Psoas muscle (tissue), 8 donors: ENCODE measurements around the gene AOAH. TPM values are rescaled to one million over a fixed set of nuclear protein-coding genes. Genes with fewer than 3 reads are reported as not detected.

Experiments used
- ATAC-seq, 4 donors: fragments of 200-7000 bp; cut with Tn5 transposase; one replicate each; pipeline ENCODE4 v1.9.1; 2020; ENCODE audit warnings: moderate library complexity in 3 of 4, mild to moderate bottlenecking in 2 of 4
- DNase-seq, 2 donors: peaks; one replicate each; pipeline ENCODE4 v3.0.0-alpha.2; 2020
- H3K27ac ChIP-seq: fragments of 200-600 bp; one replicate; pipeline ENCODE4 v1.8.0; 2022
- H3K27me3 ChIP-seq, 3 donors: fragments of 200-600 bp in 1 of 3; one replicate each; pipeline versions ENCODE4 v1.6.1 to v1.8.0; 2013 to 2022; ENCODE audit warnings: low read length in 2 of 3, mild to moderate bottlenecking in 2 of 3, moderate library complexity in 1 of 3; ENCODE audit not compliant: insufficient read depth in 3 of 3
- H3K36me3 ChIP-seq, 2 donors: fragments of 200-600 bp in 1 of 2; one replicate each; pipeline versions ENCODE4 v1.6.1 to v1.8.0; 2013 to 2022; ENCODE audit warnings: low read depth in 1 of 2, mild to moderate bottlenecking in 1 of 2, moderate library complexity in 1 of 2; ENCODE audit not compliant: insufficient read depth in 1 of 2
- H3K4me1 ChIP-seq: fragments of 200-600 bp; one replicate; pipeline ENCODE4 v1.8.0; 2022
- H3K4me3 ChIP-seq: fragments of 200-600 bp; one replicate; pipeline ENCODE4 v1.8.0; 2022; ENCODE audit warnings: mild to moderate bottlenecking
- H3K9me3 ChIP-seq: fragments of 200-600 bp; one replicate; pipeline ENCODE4 v1.8.0; 2022
- CTCF ChIP-seq: fragments of 200-600 bp; IDR thresholded peaks from one replicate; pipeline ENCODE4 v1.8.0; 2022; ENCODE audit warnings: antibody characterized with exemption
- WGBS, 3 donors: extraction: QIAGEN DNeasy Blood & Tissue Kit; methylation state at CpG; one replicate each; pipeline versions ENCODE4 v1.1.6 to v1.1.7; 2013; 5-methylcytosine and 5-hydroxymethylcytosine counted together
- intact Hi-C, 2 donors: fragments of 100-400 bp; cut with DNase I; formaldehyde crosslinking; loops; one replicate each; pipeline versions ENCODE4 v1.11.0 to v1.14.2; 2022
- polyA plus RNA-seq, 3 donors: library from polyadenylated mRNA; stranded (reverse); fragments of 200-250 nt; gene quantifications; one replicate each; pipeline ENCODE4 v1.2.3, GENCODE V29; 2013
- total RNA-seq, 4 donors: library from RNA; stranded (reverse); fragmentation: NEBNext Ultra II Directional in 2 of 4; extraction: Animal tissue kit (Norgen Biotek cat#: 25700) in 2 of 4; gene quantifications; one replicate each; pipeline versions ENCODE4 v1.2.1 to v1.2.4, GENCODE V29; 2021 to 2023
- donor health status: healthy with polysubstance abuse.
- donor health status: DM: no; HTN: no; CAD: no; lungs with moderate emphysema.
- donor health status: Bipolar disorder and iron deficiency.
- donor health status: healthy.
- donor health status: DM: yes; HTN: yes; CAD: no.
- donor health status: DM: no; HTN: no; CAD: no.
- donor health status: DM: no; HTN: no; CAD: no.
- donor health status: DM: yes; HTN: yes; CAD: no.

Gene AOAH
- total and polyA plus RNA-seq, 7 donors: 0.04 to 2.1 (median 0.83) TPM

GRCh38 chr7:36684954-36685353 is 39.3 kb downstream of the AOAH start:
- intact Hi-C loops: no loop called here
- TF ChIP-seq CTCF: no peak
- DNase-seq (no peak), ATAC-seq (no peak)
- 76 to 88% (median 83%) methylated on average over 3 of the region's 3 CpGs for WGBS, 3 donors
- no peak overlapping the region for H3K4me3 ChIP-seq
- peaks cover 0 to 2% (median 0%) of the 10 kb centered on the region in 3 donors for H3K27me3 ChIP-seq
- H3K4me1 ChIP-seq: no peaks in the 10 kb centered on the region
- no peaks in the 10 kb centered on the region for H3K9me3 ChIP-seq
- no peaks in the 10 kb centered on the region for H3K36me3 ChIP-seq
- no peak overlapping the region for H3K27ac ChIP-seq

- intact Hi-C loops: no loop called here
- no peaks in the 10 kb centered on the region for H3K4me1 ChIP-seq
- H3K36me3 ChIP-seq: no peaks in the 10 kb centered on the region
- TF ChIP-seq CTCF: no peak
- H3K27me3 ChIP-seq: peaks cover 0 to 2% (median 0%) of the 10 kb centered on the region in 3 donors
- no peak for ATAC-seq
- DNase-seq: no peak
- no peaks in the 10 kb centered on the region for H3K9me3 ChIP-seq
- WGBS, 3 donors: 91 to 95% (median 94%) methylated on average over 4 of the region's 4 CpGs
- H3K4me3 ChIP-seq: no peak overlapping the region
- no peak overlapping the region for H3K27ac ChIP-seq
Measured at GRCh38 chr7:36683695-36684357, 40.5 kb downstream of the AOAH start.

GRCh38 chr7:36683111-36683510 is 41.2 kb downstream of the AOAH start:
- no peaks in the 10 kb centered on the region for H3K4me1 ChIP-seq
- intact Hi-C loops: no loop called here
- H3K4me3 ChIP-seq: no peak overlapping the region
- H3K9me3 ChIP-seq: no peaks in the 10 kb centered on the region
- ATAC-seq (no peak), DNase-seq (no peak)
- no peaks in the 10 kb centered on the region for H3K36me3 ChIP-seq
- H3K27me3 ChIP-seq: peaks cover 0 to 2% (median 0%) of the 10 kb centered on the region in 3 donors
- H3K27ac ChIP-seq: no peak overlapping the region
- no peak for TF ChIP-seq CTCF
- 93 to 99% (median 95%) methylated on average over 1 of the region's 1 CpG for WGBS, 3 donors

- ATAC-seq: no peak
- intact Hi-C loops: no loop called here
- no peak for TF ChIP-seq CTCF
Measured at GRCh38 chr7:36682102-36682501, 42.2 kb downstream of the AOAH start.

More at GRCh38 chr7:36682102-36682501, 42.2 kb downstream of the AOAH start:
- Histone ChIP-seq H3K4me3 (no peak overlapping the region), H3K36me3 (no peaks in the 10 kb centered on the region), H3K27ac (no peak overlapping the region), H3K4me1 (no peaks in the 10 kb centered on the region), H3K9me3 (no peaks in the 10 kb centered on the region), H3K27me3 (peaks cover 0 to 2% (median 0%) of the 10 kb centered on the region in 3 donors)
- no peak for DNase-seq
- 79 to 89% (median 88%) methylated on average over 2 of the region's 2 CpGs for WGBS, 3 donors
